Kidney (tissue), 14 donors: Measurements from ENCODE around the gene HOXA10. TPM values are rescaled to one million over a fixed set of nuclear protein-coding genes. Genes with fewer than 3 reads are reported as not detected.
A peak's percentile ranks its signal among the peaks of the same experiment; 100 is the strongest.

Experiments
- DNase-seq, 5 donors: peaks; one replicate each; pipeline ENCODE4 v3.0.0-alpha.2; 2013 to 2020
- FAIRE-seq: peaks from 2 replicates; lab custom pipeline; 2012; peaks lifted over from hg19 to GRCh38; lab: Jason Lieb, UNC
- H3K27ac ChIP-seq, 2 donors: one replicate each; pipeline ENCODE4 v1.7.0; 2013; ENCODE audit warnings: low read depth in 2 of 2, low read length in 2 of 2, inconsistent platforms in 1 of 2
- H3K27me3 ChIP-seq: one replicate; pipeline ENCODE4 v1.7.1; 2013; ENCODE audit warnings: low read length, inconsistent platforms; ENCODE audit not compliant: control insufficient read depth, insufficient read depth
- H3K36me3 ChIP-seq, 3 donors: one replicate each; pipeline versions ENCODE4 v1.7.0 to v1.7.1; 2013; ENCODE audit warnings: low read length in 3 of 3, control low read depth in 1 of 3, inconsistent platforms in 1 of 3; ENCODE audit not compliant: insufficient read depth in 3 of 3, control insufficient read depth in 2 of 3
- H3K4me1 ChIP-seq, 3 donors: one replicate each; pipeline versions ENCODE4 v1.7.0 to v1.7.1; 2013; ENCODE audit warnings: low read length in 3 of 3, inconsistent platforms in 1 of 3, low read depth in 1 of 3; ENCODE audit not compliant: control insufficient read depth in 2 of 3, insufficient read depth in 2 of 3
- H3K4me3 ChIP-seq, 3 donors: one replicate each; pipeline versions ENCODE4 v1.7.0 to v1.8.1; 2013; ENCODE audit warnings: low read length in 3 of 3, control low read depth in 1 of 3, inconsistent platforms in 1 of 3
- H3K9ac ChIP-seq, 3 donors: one replicate each; pipeline versions ENCODE4 v1.7.0 to v1.7.1; 2013; ENCODE audit warnings: low read length in 3 of 3, control low read depth in 1 of 3, inconsistent platforms in 1 of 3
- H3K9me3 ChIP-seq, 3 donors: one replicate each; pipeline versions ENCODE4 v1.7.0 to v1.7.1; 2013; ENCODE audit warnings: low read length in 3 of 3, control low read depth in 1 of 3, inconsistent platforms in 1 of 3; ENCODE audit not compliant: control insufficient read depth in 2 of 3, insufficient read depth in 1 of 3
- CTCF ChIP-seq: IDR thresholded peaks from 3 replicates; pipeline ENCODE4 v1.5.1; 2012; ENCODE audit warnings: mild to moderate bottlenecking, moderate library complexity, borderline replicate concordance; ENCODE audit not compliant: insufficient read depth; ENCODE audit errors: extremely low read depth
- intact Hi-C: fragments of 100-400 bp; cut with DNase I; formaldehyde crosslinking; loops from one replicate; pipeline ENCODE4 v1.11.1; 2022
- polyA plus RNA-seq: library from polyadenylated mRNA; stranded (reverse); fragments of 350-450 nt; fragmentation: Illumina TruSeq; extraction: RNeasy Lipid Tissue Mini Kit (QIAGEN cat#74804); gene quantifications from one replicate; pipeline ENCODE4 v1.2.3, GENCODE V29; 2014; ENCODE audit warnings: low read depth, low replicate concordance; ENCODE audit not compliant: insufficient read depth
- total RNA-seq: library from RNA; stranded (reverse); fragmentation: NEBNext Ultra II Directional; extraction: Animal tissue kit (Norgen Biotek cat#: 25700); gene quantifications from one replicate; pipeline ENCODE4 v1.2.1, GENCODE V29; 2021
- donor health status: control.
- donor health status: control.
- donor health status: control.
- donor health status: control.
- donor health status: control.
- donor health status: DM: yes; HTN: yes; CAD: no.
- donor health status: Normal renal cell carcinoma (clear cell type).

The HOXA10 gene
- total and polyA plus RNA-seq, 2 donors from 2014 or later = 16.3 to 17.9 TPM

GRCh38 chr7:27146491-27147198, 27.5 kb downstream of the HOXA10 start:
- Histone ChIP-seq H3K4me1 (peaks cover 0 to 16% (median 10%) of the 10 kb centered on the region in 3 donors), H3K9ac (peak overlapping the region in 2 of 3 donors; percentile 51 to 73), H3K9me3 (no peaks in the 10 kb centered on the region), H3K36me3 (peaks cover under 1 to 4% (median 2%) of the 10 kb centered on the region in 3 donors), H3K27ac (peak overlapping the region; percentile 97 to 98), H3K27me3 (no peaks in the 10 kb centered on the region), H3K4me3 (peak overlapping the region; percentile 49 to 83 (median 60))
- intact Hi-C loops = no loop called here
- TF ChIP-seq CTCF = no peak
- no peak for FAIRE-seq
- peak in 4 of 5 donors; percentile 41 to 89 (median 85) for DNase-seq

- Histone ChIP-seq H3K36me3 (peaks cover 2 to 9% (median 7%) of the 10 kb centered on the region in 3 donors), H3K4me1 (peaks cover 0 to 17% (median 10%) of the 10 kb centered on the region in 3 donors), H3K4me3 (peak overlapping the region in 1 of 3 donors; percentile 83), H3K27me3 (no peaks in the 10 kb centered on the region), H3K9me3 (no peaks in the 10 kb centered on the region), H3K27ac (peak overlapping the region; percentile 97 to 98), H3K9ac (peak overlapping the region in 2 of 3 donors; percentile 51 to 73)
- DNase-seq (no peak), FAIRE-seq (no peak)
- intact Hi-C loops = no loop called here
- TF ChIP-seq CTCF = no peak
Observed at GRCh38 chr7:27145914-27146412, 28.2 kb downstream of the HOXA10 start.

GRCh38 chr7:27145165-27145913, 28.8 kb downstream of the HOXA10 start:
- peaks cover 2 to 12% (median 7%) of the 10 kb centered on the region in 3 donors for H3K36me3 ChIP-seq
- peak overlapping the region; percentile 5 to 73 (median 48) for H3K9ac ChIP-seq
- no peak for TF ChIP-seq CTCF
- intact Hi-C loops = no loop called here
- peak overlapping the region in 1 of 3 donors; percentile 83 for H3K4me3 ChIP-seq
- H3K4me1 ChIP-seq = peaks cover 0 to 14% (median 10%) of the 10 kb centered on the region in 3 donors
- H3K9me3 ChIP-seq = no peaks in the 10 kb centered on the region
- H3K27ac ChIP-seq = peak overlapping the region; percentile 97 to 98
- H3K27me3 ChIP-seq = no peaks in the 10 kb centered on the region
- no peak for FAIRE-seq
- peak in 3 of 5 donors; percentile 48 to 76 (median 64) for DNase-seq
